Adipose tissue (tissue), 3 donors: ENCODE measurements around the gene TNFRSF1A. TPM values are rescaled to one million over a fixed set of nuclear protein-coding genes. Genes with fewer than 3 reads are reported as not detected.
"Not testable (repeated sequence)": the region's sequence is repeated elsewhere in the genome, so short reads cannot be mapped to it uniquely, and the experiment has no call there.

Experiments used
- H3K27ac ChIP-seq: one replicate; pipeline ENCODE4 v1.5.1; 2013; ENCODE audit warnings: low read depth, low read length
- WGBS, 3 donors: extraction: QIAGEN DNeasy Blood & Tissue Kit; methylation state at CpG; one replicate each; pipeline ENCODE4 v1.1.7; 2013; 5-methylcytosine and 5-hydroxymethylcytosine counted together
- polyA plus RNA-seq, 3 donors: library from polyadenylated mRNA; stranded (reverse); fragments of 200-250 nt; gene quantifications; one replicate each; pipeline ENCODE4 v1.2.3, GENCODE V29; 2013
- donor health status: healthy with polysubstance abuse.
- donor health status: Bipolar disorder and iron deficiency.
- donor health status: healthy.

The TNFRSF1A gene
- polyA plus RNA-seq, 3 donors = 46.8 to 238 (median 68.9) TPM

DNA sequence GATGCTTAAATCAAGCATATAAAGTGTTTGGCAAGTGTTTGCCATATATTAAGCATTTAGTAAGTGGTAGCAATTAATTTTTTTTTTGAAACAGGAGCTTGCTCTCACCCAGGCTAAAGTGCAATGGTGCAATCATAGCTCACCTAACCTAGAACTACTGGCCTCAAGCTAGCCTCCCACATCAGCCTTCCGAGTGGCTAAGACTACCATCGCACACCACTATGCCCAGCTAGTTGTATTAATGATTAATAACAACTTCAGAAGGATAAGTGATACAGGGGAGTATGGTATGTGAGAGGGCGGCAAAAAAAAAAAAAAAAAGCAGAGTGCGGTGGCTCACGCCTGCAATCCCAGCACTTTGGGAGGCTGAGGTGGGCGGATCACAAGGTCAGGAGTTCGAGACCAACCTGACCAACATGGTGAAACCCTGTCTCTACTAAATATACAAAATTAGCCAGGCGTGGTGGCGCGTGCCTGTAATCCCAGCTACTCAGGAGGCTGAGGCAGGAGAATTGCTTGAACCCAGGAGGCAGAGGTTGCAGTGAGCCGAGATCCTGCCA lies 2.3 kb upstream of the TNFRSF1A start:
- 90 to 95% (median 94%) methylated on average over 10 to 11 of the region's 11 CpGs for WGBS, 3 donors
- H3K27ac ChIP-seq = not testable (repeated sequence)

GRCh38 chr12:6343518-6343917 lies 1.6 kb upstream of the TNFRSF1A start:
- H3K27ac ChIP-seq = peak overlapping the region; percentile 51
- WGBS, 3 donors = 44 to 63% (median 55%) methylated on average over 5 of the region's 5 CpGs

GRCh38 chr12:6342140-6342889 lies 439 bp upstream of the TNFRSF1A start:
- peak overlapping the region; percentile 58 for H3K27ac ChIP-seq
- 26 to 35% (median 27%) methylated on average over 7 of the region's 7 CpGs for WGBS, 3 donors

GRCh38 chr12:6340745-6341416 lies 995 bp downstream of the TNFRSF1A start:
- 0 to 2% (median 0%) methylated on average over 15 of the region's 15 CpGs for WGBS, 3 donors
- H3K27ac ChIP-seq = peak overlapping the region; percentile 98

- 2 to 4% (median 2%) methylated on average over 9 of the region's 9 CpGs for WGBS, 3 donors
- H3K27ac ChIP-seq = peak overlapping the region; percentile 98
Measured at GRCh38 chr12:6340032-6340638, 1.7 kb downstream of the TNFRSF1A start.

- WGBS, 3 donors = 13 to 43% (median 18%) methylated on average over 3 of the region's 3 CpGs
- no peak overlapping the region for H3K27ac ChIP-seq
Measured at GRCh38 chr12:6338955-6339354, 2.9 kb downstream of the TNFRSF1A start.

DNA sequence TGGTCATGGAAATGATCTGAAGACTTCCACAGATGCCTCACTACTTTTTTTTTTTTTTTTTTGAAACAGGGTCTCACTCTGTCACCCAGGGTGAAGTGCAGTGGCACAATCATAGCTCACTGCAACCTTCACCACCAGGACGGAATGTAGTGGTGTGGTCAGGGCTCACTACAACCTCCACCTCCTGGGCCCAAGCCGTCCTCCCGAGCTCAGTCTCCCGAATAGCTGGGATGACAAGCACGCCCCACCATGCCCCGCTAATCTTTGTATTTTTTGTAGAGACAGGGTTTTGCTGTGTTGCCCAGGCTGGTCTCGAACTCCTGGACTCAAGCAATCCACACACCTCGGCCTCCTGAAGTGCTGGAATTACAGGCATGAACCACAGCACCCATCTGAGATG lies 3.3 kb downstream of the TNFRSF1A start:
- WGBS, 3 donors = 28 to 77% (median 38%) methylated on average over 8 of the region's 8 CpGs

GRCh38 chr12:6337958-6338433 lies 3.9 kb downstream of the TNFRSF1A start:
- 8 to 59% (median 14%) methylated on average over 12 of the region's 12 CpGs for WGBS, 3 donors
- peak overlapping the region; percentile 98 for H3K27ac ChIP-seq

More for the DNA sequence above, 3.3 kb downstream of the TNFRSF1A start:
- H3K27ac ChIP-seq = peak overlapping the region; percentile 73

DNA sequence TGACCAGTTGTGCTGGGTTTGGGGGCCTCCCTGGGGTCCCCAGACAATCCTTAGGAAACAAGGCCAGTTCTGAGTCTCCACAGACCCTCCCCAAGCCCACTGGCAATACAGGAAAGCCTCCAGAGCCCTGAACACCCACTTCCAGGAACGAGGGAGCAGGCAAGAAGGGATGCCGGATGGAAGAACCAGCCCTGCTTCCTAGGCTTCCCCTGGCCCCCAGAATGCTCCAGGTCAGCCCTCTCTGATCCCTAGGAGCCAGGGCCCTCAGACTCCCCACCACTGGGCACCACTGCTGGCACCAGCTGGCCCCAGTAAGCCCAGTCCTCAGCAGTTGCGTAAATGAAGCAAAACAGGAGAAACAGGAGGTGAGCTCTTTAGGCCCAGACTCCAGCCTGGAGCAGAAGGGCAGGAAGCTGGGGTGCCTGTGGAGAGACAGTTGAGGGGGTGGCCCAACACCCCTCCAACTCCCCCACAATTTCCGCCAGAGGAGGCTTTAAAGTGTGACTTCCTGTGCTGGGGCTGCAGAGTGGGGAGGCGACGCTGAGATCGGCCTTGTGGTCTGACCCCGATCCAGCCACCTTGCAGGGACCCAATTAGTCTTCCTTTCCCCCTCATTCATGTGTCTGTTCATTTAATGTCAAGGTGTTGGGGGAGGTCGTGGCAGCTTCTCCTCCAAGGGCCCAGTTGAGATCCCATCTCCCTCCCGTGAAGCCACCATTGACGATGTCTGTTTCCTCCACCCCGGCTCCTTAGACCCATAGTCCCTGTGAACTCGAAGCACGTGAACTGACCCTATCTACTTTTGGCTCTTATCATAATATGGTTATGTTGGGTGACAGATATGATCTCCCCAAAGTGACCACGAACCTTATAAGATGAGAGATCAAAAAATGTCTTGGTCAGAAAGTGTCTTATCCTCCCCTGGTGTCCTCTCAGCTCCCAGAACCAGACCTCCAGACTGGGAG lies 4.7 kb downstream of the TNFRSF1A start:
- 8 to 43% (median 10%) methylated on average over 15 of the region's 15 CpGs for WGBS, 3 donors
- H3K27ac ChIP-seq = peak overlapping the region; percentile 98

- peak overlapping the region; percentile 98 for H3K27ac ChIP-seq
- 0 to 1% (median 1%) methylated on average over 11 to 12 of the region's 12 CpGs for WGBS, 3 donors
Measured at GRCh38 chr12:6336079-6336888, 5.6 kb downstream of the TNFRSF1A start.

- WGBS, 3 donors = 1 to 2% (median 2%) methylated on average over 11 of the region's 11 CpGs
- peak overlapping the region; percentile 98 for H3K27ac ChIP-seq
Measured at GRCh38 chr12:6335451-6336078, 6.3 kb downstream of the TNFRSF1A start.

DNA sequence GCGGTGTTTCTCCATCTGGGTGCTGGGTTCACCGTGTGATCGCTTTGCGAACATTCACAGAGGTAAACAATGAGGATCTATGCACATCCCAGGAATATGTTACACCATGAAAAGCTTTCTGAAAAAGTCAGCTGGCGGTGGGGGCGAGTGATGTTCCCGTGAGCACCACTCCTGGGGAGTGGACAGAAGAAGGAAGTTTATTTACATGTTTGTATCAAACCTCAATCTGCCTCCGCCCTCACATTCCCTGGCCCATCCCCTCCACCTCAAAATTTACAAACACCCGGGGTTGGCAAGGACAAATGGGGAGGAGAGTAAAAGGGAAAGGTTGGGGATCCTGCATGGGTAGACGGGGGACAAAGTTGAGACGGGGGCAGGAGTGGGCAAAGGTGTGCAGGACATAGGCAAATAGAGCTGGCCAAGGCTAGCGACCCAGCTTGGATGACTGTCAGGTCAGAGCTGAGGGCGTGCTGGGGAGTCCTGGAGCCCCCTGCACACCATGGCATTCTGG lies 6.9 kb downstream of the TNFRSF1A start:
- 19 to 30% (median 29%) methylated on average over 13 of the region's 13 CpGs for WGBS, 3 donors

DNA sequence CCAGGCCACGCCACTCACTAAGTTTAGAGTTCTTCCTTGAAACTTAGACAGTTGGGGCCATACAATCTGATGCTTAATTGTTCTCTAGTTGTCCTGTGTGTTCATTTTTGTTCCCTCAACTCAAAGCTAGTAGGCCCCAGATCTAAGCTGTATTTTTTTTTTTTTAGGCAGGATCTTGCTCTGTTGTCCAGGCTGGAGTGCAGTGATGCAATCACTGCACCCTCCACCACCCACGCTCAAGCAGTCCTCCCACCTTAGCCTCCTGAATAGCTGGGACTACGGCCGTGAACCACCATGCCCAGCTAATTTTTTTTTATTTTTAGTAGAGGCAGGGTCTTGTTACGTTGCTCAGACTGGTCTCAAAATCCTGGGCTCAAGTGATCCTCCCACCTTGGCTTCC lies 7.5 kb downstream of the TNFRSF1A start:
- 48 to 67% (median 51%) methylated on average over 5 of the region's 5 CpGs for WGBS, 3 donors
- H3K27ac ChIP-seq = peak overlapping the region; percentile 98

More for the DNA sequence above, 6.9 kb downstream of the TNFRSF1A start:
- peak overlapping the region; percentile 98 for H3K27ac ChIP-seq

DNA sequence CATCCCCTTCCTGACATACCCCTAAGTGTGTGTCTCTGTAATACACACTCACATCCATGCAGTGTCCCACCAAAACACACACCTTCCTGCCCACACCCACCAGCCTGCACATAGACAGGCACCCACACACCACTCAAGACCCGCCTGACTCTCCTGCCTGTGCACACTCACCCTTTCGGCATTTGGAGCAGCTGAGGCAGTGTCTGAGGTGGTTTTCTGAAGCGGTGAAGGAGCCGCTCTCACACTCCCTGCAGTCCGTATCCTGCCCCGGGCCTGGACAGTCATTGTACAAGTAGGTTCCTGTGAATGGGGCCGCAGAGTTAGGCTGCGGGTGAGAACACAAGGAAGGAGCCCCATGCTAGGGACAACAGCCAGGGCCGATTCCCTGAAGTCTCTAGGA lies 8.3 kb downstream of the TNFRSF1A start:
- H3K27ac ChIP-seq = no peak overlapping the region
- 68 to 78% (median 74%) methylated on average over 9 of the region's 9 CpGs for WGBS, 3 donors

DNA sequence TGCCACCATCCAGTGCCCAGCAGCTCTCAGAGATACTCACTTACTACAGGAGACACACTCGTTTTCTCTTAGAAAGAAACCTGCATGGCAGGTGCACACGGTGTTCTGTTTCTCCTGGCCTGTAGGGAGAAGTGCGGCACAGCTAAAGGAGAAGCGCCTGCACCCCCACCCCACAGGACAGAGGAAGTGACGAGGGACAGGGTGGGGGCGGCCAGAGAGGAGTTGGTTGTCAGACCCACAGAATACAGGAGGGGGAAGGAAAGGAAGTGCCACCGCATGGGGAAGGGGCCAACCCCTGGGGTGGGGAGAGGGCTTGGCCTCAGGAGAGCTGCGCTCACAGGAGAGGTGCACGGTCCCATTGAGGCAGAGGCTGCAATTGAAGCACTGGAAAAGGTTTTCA lies 8.8 kb downstream of the TNFRSF1A start:
- WGBS, 3 donors = 46 to 82% (median 67%) methylated on average over 9 of the region's 9 CpGs
- peak overlapping the region; percentile 16 for H3K27ac ChIP-seq

DNA sequence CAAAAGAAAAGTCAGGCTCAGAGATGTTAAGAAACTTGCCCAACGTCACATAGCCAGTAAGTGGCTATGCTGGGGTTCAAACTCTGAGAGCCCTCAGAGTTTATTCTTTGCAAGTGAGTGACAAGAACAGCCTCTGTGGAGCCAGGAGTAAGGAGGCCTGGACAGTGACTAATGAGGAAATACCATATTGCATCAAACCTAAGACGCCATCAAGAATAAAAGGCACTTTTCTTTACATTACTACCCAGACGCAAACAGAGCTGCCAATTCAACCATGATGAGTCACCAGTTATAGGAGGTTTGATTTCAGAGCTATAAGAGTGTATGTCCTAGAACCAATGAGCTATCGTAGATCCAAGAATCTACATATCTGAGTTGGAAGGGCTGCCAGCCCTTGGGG lies 9.4 kb downstream of the TNFRSF1A start:
- 60 to 90% (median 63%) methylated on average over 4 of the region's 4 CpGs for WGBS, 3 donors
- H3K27ac ChIP-seq = no peak overlapping the region
